GM19452 (cell line): ENCODE measurements around the gene PARVA.

Source experiments
- ATAC-seq: cut with Tn5 transposase; IDR thresholded peaks from one replicate; pipeline ENCODE4 v1.9.1; 2021; ENCODE audit not compliant: unreplicated experiment

PARVA gene

DNA sequence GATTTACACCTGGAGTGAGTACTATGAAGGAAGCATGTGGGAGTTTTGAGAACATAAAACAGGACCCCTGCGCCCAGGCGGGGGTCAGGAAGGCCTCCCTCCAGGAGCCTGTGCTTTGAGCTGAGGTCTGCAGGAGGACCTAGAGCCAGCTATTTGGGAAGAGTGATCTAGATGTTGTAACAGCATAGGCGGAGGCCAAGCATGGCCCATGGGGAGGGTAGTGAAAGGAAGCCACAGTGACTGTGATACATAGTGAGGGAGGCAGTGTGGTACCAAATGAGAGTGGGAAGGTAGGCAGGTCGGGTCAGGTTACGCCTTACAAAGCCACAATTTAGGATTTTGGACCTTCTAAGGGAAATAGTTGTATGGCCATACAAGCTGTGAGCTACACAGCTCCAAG, 147.5 kb downstream of the PARVA start:
- no peak for ATAC-seq

DNA sequence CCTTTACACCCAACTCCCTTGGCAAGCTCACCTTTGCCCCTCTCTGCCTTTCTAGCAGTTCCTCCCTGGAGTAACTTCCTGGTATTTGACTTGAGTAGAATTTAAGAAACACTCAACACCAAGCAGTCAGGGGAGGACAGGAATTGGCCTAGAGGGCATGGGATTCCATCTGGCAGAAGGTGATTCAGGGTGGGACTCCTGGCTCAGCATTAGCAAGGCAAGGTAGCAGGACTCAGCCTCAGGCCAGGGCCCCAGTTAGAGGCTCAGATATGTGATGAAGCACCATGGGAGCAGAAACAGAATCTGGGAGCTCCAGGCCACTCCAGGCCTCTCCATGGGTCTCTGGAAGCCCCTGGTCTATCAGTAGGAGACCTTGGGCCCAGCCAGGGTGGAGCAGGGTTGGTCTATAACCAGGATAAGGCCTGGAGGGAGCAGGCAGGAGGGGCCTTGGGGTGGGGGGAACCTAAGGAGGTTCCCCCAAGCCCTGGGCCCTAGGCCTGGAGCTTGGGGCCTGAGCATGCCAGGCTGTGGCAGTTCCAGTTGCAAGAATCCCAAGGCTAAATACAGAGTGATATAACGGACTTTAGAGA, 148.2 kb downstream of the PARVA start:
- no peak for ATAC-seq

DNA sequence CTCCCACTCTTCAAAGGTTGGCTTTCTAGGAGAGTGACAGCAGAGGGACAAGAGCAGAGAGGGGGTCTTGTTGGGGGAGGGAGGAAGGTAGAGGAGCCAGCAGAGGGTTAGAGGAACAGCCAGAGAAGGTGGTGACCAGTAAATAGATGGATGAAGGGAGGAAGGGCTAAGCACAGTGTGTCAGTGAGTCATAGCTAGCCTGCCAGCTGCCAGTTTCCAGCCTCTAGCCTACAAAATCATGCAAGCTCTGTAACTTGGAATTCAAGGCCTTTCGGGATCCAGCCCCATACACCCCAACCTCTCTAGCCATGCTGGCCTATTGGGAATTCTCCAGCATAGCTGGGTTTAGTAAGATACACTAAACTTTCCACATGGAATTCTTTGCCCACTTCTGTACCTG, 149.4 kb downstream of the PARVA start:
- ATAC-seq: no peak

GRCh38 chr11:12528487-12528886, 151.1 kb downstream of the PARVA start:
- ATAC-seq: no peak

GRCh38 chr11:12529041-12529440, 151.7 kb downstream of the PARVA start:
- no peak for ATAC-seq

DNA sequence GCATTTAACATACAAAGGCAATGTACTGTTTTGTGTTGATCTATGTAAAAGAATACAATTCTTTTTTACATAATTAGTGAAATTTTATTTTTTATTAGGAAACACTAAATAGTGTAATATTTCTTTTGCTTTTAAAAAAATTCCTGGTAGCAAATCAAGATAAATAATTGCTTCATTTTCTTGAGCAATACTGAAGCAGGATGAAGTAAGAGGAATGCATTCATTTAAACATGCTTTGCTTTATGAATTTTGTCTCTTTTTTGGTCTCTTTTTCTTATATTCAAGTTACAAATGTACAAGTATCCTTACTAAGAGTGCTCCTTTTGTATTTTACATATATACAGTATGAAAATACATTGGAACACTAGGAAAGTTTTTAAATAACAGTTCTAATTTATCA, 152.4 kb downstream of the PARVA start:
- no peak for ATAC-seq

DNA sequence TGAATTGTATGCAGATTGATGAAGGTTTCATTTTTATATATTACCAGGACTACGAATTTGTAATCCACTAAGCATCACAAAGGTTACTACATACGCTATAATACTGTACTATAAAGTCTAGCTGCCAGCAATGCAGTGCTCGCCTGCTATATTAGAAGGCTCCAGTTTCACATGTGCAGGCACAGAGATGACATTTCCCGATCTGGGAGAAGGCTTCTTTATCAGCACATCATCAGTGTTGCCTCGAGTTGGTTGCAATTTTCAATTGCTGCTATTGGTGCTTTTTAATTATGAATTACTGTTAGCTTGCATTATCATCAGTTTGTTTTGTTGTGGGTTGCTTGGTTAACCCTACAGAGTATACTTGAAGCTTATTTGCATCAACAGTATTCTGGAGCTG, 153.6 kb downstream of the PARVA start:
- no peak for ATAC-seq

- ATAC-seq: no peak
Measured at GRCh38 chr11:12531681-12532080, 154.3 kb downstream of the PARVA start.

DNA sequence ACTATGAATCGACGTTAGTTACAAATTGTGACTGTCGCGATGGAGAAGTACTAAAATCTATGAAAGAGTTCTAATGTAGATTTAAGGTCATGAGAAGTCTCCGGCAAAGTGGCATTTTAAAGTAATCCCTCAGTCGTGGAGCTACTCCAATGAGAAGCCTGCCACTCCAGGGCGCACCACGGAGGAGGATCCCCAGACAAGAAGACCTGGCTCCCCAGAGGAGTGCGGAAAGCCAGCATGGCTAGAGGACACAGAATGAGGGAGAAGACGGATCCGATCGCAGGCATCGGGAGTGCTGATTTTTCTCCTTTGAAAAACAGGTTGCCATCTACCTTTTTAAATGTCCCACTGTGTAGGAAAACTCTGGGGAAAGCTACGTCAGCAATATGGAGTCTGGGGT, 155.2 kb downstream of the PARVA start:
- ATAC-seq: no peak

DNA sequence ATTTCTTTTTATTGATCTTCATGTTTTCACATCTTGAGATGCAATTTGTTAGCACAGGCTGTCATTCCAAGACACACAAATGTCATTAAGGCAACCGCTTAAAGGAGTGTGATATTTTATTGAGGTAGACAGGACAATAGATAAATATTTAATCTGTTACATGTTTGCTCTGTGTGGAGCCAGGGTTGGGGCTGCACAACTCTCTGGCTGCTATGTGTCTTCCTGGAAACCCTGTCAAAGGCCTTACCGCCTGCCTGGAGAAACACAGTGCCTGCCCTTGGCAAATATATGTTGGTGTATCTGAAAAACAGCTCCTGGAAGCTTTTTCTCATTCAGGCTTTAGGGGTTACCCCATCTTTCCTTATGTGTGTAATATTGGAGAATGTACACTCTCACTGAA, 157.2 kb downstream of the PARVA start:
- no peak for ATAC-seq

DNA sequence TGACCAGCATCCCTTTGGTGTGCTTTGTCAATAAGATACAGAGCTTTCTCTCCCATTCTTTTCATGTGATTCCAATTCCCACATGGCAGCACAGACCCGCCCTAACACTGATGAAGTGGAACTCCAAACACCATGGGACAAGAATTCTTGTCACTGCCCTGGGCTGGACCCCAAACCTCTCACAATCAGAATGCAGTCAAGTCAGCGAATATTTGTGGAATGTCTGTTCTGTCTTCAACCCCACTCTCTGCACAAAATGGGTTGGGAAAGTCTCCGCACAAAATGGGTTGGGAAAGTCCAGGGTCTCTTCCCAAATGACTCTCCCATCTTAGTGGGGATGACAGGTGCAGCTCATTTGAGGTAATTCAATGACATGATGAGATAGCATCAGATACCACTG, 157.9 kb downstream of the PARVA start:
- ATAC-seq: no peak

GRCh38 chr11:12536566-12536965, 159.2 kb downstream of the PARVA start:
- no peak for ATAC-seq

- no peak for ATAC-seq
Measured at GRCh38 chr11:12537778-12538401, 160.5 kb downstream of the PARVA start.

DNA sequence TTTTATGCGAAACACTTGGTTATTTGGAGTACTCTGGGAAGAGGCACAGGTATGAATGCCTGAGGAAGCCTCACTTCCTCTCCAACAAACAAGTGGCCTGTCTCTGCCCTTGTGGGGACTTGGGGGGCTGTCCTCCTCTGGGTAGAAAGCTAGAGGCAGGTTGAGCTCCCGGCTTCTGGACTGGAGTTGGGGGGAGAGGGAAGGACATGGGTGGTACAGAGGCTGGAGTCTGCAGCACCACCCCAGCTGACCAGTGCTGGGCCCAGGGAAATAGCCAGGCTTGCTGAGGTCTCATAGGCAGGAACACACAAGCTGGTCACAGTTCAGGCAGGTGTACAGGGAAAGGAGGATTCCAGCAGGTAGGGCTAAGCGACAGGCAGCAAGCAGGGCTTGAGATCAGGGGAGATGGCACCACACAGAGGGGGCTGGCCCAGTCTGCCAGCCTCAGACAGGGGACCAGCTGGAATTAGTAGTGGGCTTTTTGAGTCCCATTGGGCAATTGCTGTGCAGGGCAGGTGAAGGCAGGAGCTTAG, 161.6 kb downstream of the PARVA start:
- ATAC-seq: no peak

DNA sequence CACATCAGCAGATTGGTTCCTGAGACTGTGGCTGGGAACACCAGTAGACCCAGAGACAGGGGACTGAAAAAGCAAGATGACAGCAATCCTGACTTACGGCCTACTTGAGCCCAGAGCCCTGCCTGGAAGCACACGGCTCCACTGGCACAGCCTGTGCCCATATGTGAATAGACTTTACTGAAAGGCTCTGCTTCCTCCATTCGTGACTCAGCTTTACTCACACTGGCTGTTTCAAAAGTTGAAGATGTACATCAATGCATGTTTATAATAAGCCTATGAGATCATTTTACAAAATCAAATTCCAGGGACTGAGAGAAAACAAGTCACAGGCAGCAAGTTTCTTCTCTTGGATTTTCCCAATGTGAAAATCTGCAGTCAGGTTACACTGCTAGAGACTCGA, 162.2 kb downstream of the PARVA start:
- no peak for ATAC-seq

DNA sequence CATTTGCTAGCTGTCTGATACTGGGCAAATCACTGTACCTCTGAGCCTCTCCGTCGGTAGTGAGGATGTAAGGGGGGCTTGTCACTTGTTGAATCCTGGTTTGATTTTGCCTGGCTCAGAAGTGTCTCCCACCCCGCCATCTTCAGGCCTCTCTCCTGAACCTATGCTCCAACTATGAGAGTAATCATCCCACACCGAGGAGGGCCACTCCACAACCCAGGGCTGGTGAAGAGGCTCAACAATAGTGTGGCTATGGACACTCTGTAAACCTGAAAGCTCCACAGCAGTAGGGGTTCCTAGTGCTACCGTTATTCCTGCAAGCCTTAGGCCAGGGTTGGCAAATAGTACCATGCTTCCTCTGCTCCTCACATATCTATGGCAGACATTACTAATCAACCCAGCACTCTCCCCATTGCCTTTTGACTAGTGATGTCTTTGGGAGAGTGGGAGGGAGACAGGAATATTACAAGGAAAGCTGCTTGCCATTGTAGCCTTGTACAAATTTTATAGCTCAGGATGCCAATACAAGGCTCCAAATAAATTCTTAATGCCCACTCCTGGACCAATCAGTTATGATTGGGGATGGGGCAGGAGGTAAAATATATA, 162.8 kb downstream of the PARVA start:
- no peak for ATAC-seq

DNA sequence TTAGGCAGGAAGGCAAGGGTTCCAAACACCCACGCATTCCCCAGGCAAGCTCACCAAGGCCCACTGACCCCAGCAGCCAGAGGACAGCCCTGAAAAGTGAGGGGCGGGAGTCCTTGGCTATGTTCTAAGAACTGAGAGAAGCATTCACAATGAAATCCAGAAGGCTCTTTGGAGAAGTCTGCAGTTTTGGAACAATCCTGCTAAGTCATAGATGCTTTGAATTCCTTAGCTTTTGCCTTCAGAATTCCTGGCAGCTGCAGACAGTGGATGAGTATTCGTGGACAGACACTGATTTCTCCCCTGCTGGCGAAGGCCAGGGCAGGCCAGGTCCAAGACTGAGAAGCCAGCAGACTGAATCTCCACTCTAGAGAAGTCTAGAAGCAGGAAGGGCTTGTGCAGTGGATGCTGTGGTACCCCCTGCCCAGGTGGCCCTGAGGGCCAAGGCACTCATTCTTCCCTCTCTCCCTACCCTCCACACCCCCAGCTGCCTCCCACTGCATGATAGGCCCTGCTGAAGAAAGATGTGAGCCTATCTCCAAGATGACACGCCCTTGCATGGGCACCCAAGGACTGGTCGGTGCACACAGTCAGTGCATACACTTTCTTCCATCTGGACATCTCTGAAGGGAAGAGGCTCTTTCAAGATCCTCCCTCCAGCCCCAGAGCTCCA, 163.7 kb downstream of the PARVA start:
- no peak for ATAC-seq

DNA sequence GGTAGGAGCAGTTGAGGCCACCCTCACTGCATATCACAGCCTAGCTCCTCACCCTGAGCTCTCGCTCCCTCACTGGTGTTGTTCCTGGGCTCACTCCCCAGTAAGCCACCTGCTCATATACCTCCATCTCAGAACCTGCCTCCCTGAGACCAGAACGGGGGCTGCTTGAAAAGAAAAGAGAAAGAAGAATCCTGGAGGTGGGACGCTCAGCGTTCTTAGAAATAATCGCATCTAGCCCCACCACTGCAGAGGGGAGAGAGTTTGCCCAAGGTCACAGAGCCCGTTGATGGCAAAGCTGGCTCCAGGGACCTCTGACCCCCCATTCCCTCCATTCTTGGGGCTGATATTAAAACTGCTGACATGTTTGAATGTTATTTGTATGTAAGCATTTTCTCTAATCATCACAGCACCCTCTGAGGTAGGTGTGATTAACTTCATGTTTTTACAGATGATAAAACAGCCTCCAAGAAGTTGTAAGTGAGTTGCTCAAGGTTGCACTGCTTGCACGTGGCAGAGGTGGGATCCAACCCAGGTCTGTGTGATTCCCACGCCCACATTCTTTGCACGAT, 164.3 kb downstream of the PARVA start:
- no peak for ATAC-seq

DNA sequence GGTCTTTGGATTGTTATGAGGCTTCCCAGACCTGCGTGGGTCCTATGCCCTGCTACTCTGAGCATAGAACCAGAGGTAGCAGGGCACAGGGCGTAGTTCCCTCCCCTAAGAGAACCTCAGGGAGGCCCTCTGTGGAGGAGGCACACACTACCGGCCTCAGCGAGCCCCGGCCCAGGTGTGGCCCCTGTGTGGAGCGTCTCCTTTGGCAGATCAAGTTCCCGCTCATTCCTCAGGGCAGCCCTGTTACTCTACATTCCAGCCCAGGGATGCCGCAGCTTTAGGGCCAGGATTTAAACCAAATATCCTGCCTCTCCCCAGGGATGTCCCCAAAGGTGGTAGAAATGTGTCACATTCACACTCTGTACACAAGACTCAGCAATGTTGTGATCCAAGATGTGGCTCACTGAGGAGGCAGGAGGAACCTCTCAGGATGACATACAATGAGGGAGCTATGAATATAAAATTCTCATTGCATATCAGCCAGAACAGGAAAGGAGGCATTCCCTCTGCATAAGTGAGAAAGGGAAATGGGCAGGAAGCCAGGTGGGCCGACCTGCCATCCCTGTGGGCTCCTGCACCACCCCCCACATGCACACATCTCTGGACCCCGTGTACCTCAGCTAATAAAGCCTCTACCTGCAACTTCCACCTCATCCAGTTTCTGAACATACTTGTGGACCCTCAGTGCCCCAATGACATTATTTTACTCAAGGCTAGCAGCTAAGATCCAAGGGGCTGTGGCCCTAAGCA, 165.0 kb downstream of the PARVA start:
- ATAC-seq: no peak

- ATAC-seq: no peak
Measured at GRCh38 chr11:12543596-12544415, 166.4 kb downstream of the PARVA start.
